Osteocyte (in vitro differentiated cells): ENCODE results near the gene COQ4. TPM values are rescaled to one million over a fixed set of nuclear protein-coding genes. Genes with fewer than 3 reads are reported as not detected.

ENCODE experiments used
- DNase-seq: peaks from one replicate; pipeline ENCODE4 v3.0.0; 2021; ENCODE audit warnings: mixed read lengths; ENCODE audit not compliant: unreplicated experiment; ENCODE audit errors: extremely low spot score
- H3K27ac Mint-ChIP-seq: one replicate; pipeline ENCODE4 v1.8.0; 2021; ENCODE audit warnings: mild to moderate bottlenecking, mixed read lengths; ENCODE audit not compliant: unreplicated experiment
- H3K27me3 Mint-ChIP-seq: one replicate; pipeline ENCODE4 v1.8.0; 2021; ENCODE audit warnings: mixed read lengths; ENCODE audit not compliant: unreplicated experiment
- H3K36me3 Mint-ChIP-seq: one replicate; pipeline ENCODE4 v1.8.0; 2021; ENCODE audit warnings: mixed read lengths; ENCODE audit not compliant: unreplicated experiment
- H3K4me1 Mint-ChIP-seq: one replicate; pipeline ENCODE4 v1.8.0; 2021; ENCODE audit warnings: mixed read lengths; ENCODE audit not compliant: unreplicated experiment
- H3K4me3 Mint-ChIP-seq: one replicate; pipeline ENCODE4 v1.8.0; 2021; ENCODE audit warnings: mild to moderate bottlenecking, moderate library complexity, mixed read lengths; ENCODE audit not compliant: unreplicated experiment
- H3K9me3 Mint-ChIP-seq: one replicate; pipeline ENCODE4 v1.8.0; 2021; ENCODE audit warnings: mixed read lengths; ENCODE audit not compliant: unreplicated experiment
- CTCF ChIP-seq: fragments of 200-600 bp; sonication (generic); IDR thresholded peaks from 2 replicates; pipeline ENCODE4 v1.5.0; 2021; ENCODE audit warnings: antibody characterized with exemption, mild to moderate bottlenecking, moderate library complexity
- total RNA-seq: library from RNA; stranded (reverse); gene quantifications from 2 replicates; pipeline ENCODE4 v1.2.1, GENCODE V29; 2021

The COQ4 gene
- total RNA-seq, 1 donor from 2014 or later = 38.4 TPM

GRCh38 chr9:128342971-128343680, 20.5 kb downstream of the COQ4 start:
- Mint-ChIP-seq H3K9me3 (no peaks in the 10 kb centered on the region), H3K4me3 (no peak overlapping the region), H3K4me1 (peaks cover 6% of the 10 kb centered on the region), H3K27ac (no peak overlapping the region), H3K36me3 (peaks cover 10% of the 10 kb centered on the region), H3K27me3 (no peaks in the 10 kb centered on the region)
- TF ChIP-seq CTCF = no peak
- DNase-seq = no peak

- no peak for TF ChIP-seq CTCF
- Mint-ChIP-seq H3K27ac (no peak overlapping the region), H3K9me3 (no peaks in the 10 kb centered on the region), H3K4me3 (no peak overlapping the region), H3K4me1 (peaks cover 6% of the 10 kb centered on the region), H3K36me3 (peaks cover 10% of the 10 kb centered on the region), H3K27me3 (no peaks in the 10 kb centered on the region)
- DNase-seq = no peak
These were observed 21.2 kb downstream of the COQ4 start for GRCh38 chr9:128343855-128344254.

DNA sequence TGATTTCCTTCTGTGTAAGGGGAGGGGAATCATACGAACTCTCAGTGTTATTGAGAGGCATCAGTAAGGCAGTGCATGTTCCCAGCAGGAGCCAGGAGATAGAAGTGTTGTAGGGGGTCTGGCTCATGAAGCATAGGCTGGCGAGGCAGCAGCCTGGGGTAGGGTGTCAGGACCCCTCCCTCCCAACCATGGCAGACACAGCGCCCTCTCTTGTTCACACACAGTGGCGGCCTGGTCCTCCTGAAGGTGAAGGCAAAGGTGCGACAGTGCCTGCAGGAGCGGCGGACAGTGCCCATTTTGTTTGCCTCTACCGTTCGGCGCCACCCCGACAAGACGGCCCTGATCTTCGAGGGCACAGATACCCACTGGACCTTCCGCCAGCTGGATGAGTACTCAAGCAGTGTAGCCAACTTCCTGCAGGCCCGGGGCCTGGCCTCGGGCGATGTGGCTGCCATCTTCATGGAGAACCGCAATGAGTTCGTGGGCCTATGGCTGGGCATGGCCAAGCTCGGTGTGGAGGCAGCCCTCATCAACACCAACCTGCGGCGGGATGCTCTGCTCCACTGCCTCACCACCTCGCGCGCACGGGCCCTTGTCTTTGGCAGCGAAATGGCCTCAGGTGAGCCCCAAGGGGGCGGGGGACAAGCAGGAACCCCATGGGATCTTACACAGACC, 22.4 kb downstream of the COQ4 start:
- Mint-ChIP-seq H3K4me3 (no peak overlapping the region), H3K36me3 (peaks cover 15% of the 10 kb centered on the region)

GRCh38 chr9:128349125-128349524, 26.5 kb downstream of the COQ4 start:
- DNase-seq = no peak
- TF ChIP-seq CTCF = no peak
- H3K36me3 Mint-ChIP-seq = peaks cover 25% of the 10 kb centered on the region
- H3K27ac Mint-ChIP-seq = no peak overlapping the region
- H3K9me3 Mint-ChIP-seq = no peaks in the 10 kb centered on the region
- H3K4me3 Mint-ChIP-seq = no peak overlapping the region
- no peaks in the 10 kb centered on the region for H3K27me3 Mint-ChIP-seq
- no peaks in the 10 kb centered on the region for H3K4me1 Mint-ChIP-seq

More for the DNA sequence above, 22.4 kb downstream of the COQ4 start:
- Mint-ChIP-seq H3K9me3 (no peaks in the 10 kb centered on the region), H3K27ac (no peak overlapping the region), H3K4me1 (peaks cover 6% of the 10 kb centered on the region), H3K27me3 (no peaks in the 10 kb centered on the region)
- TF ChIP-seq CTCF = no peak
- DNase-seq = no peak

GRCh38 chr9:128349772-128350171, 27.1 kb downstream of the COQ4 start:
- no peak overlapping the region for H3K4me3 Mint-ChIP-seq
- H3K9me3 Mint-ChIP-seq = no peaks in the 10 kb centered on the region
- H3K36me3 Mint-ChIP-seq = peaks cover 22% of the 10 kb centered on the region
- H3K4me1 Mint-ChIP-seq = no peaks in the 10 kb centered on the region
- no peaks in the 10 kb centered on the region for H3K27me3 Mint-ChIP-seq
- H3K27ac Mint-ChIP-seq = no peak overlapping the region
- no peak for TF ChIP-seq CTCF
- DNase-seq = no peak
